ENCODE measurements around the gene LGR6.

LGR6 gene

DNA sequence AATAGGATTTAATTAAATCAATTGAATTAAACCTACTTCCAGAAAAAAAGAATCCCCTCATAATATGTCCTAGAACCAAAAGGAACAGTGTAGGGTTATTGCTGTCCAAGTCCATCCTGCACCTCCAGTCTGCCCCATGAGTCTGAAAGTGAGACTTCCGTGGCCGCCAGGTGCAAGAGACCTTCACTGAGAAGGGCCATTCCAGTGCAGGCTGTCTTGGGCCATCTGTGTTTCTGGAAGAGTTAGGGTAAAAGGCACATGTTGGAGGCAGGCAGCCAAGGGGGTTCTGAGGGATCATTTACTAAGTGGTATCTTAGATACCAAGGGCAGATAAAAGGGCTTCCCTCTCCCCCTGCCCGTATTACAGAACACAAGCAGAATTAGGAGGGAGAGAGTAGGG lies 117.1 kb downstream of the LGR6 start:
- Histone ChIP-seq H3K4me1 (ENCODE audit: control insufficient read depth, insufficient read depth, low read length) (no peaks in the 10 kb centered on the region; the same call in 1 of the 2 replicates), H3K4me3 (ENCODE audit: low read depth, low read length) (no peak overlapping the region), H3K27ac (ENCODE audit: extremely low read depth, low read depth, low read length) (no peak overlapping the region), H3K9me3 (ENCODE audit: control insufficient read depth, insufficient read depth, low read depth, low read length) (no peaks in the 10 kb centered on the region), H3K36me3 (ENCODE audit: control insufficient read depth in 2 of 2, insufficient read depth in 1 of 2, low read length in 2 of 2) (no peaks in the 10 kb centered on the region)
- ChIA-PET POLR2A (no interaction called here), CTCF (interaction anchor here (0.6 kb wide), 1 partner anchor 770 kb away, joined by 3 read pairs; no protein-coding TSS in a partner anchor)
- TF ChIP-seq TCF7L2 (IDR thresholded peaks at IDR 0.05; ENCODE audit: borderline replicate concordance, low read depth, low read length) (no peak), ZNF223 (tag by site-specific recombination; IDR thresholded peaks at IDR 0.05) (no peak), ZNF626 (tag by site-specific recombination; IDR thresholded peaks at IDR 0.05) (no peak)

DNA sequence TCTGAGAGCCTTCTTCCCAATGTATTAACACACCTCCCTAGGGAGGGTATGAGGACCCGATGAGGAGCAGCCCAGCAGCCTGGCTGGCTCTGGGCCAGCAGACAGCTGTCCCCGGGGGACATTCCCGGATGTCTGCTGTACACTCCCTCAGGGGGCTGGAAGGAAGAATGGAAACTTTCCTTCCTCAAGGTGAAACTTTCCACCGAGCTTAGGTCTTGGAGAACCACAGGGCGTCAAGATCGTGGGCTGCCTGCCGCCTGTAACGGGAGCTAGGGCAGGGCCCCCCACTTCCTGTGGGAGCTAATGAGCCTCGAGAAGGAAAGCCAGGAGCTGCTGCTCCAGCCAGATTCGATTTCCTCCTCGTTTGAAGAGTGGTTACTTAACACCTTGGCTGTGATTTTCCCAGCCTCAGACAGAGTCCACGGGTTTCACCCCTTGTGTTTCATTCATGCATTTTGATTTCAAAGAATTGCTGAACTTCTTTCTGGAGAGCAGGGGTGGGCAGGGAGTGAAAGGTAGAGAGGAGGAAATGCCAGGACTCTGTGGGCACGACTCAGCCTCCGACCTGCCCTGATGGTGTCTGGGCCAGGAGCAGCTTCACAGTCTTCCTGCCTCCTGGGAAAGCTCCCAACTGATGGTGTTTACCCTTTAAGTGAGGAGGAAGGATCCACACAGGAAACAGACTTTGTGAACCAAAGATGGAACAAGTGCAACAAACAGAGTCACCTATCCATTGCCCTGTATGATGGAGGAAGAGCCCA lies 118.5 kb downstream of the LGR6 start:
- ChIA-PET CTCF (interaction anchor here (0.6 to 7.0 kb wide), 9 partner anchors 12 to 131 kb away, joined by 3 to 155 read pairs (median 4); partner anchors contain the start of genes LGR6 and UBE2T), POLR2A (interaction anchor here (0.5 kb wide), 1 partner anchor 40 kb away, joined by 8 read pairs; no protein-coding TSS in a partner anchor)
- Histone ChIP-seq H3K4me3 (ENCODE audit: low read depth, low read length) (no peak overlapping the region), H3K9me3 (ENCODE audit: control insufficient read depth, insufficient read depth, low read depth, low read length) (no peaks in the 10 kb centered on the region), H3K27ac (ENCODE audit: extremely low read depth, low read depth, low read length) (no peak overlapping the region; the same call in 1 of the 2 replicates), H3K36me3 (ENCODE audit: control insufficient read depth in 2 of 2, insufficient read depth in 1 of 2, low read length in 2 of 2) (no peaks in the 10 kb centered on the region), H3K4me1 (ENCODE audit: control insufficient read depth, insufficient read depth, low read length) (no peaks in the 10 kb centered on the region; the same call in 1 of the 2 replicates)
- TF ChIP-seq KLF1 (tag by site-specific recombination; IDR thresholded peaks at IDR 0.05) (no peak), IKZF3 (tag by site-specific recombination; IDR thresholded peaks at IDR 0.05) (peak; percentile 46; the same call in 1 of the 2 replicates), ZFP3 (tag by site-specific recombination; IDR thresholded peaks at IDR 0.05; ENCODE audit: low read depth) (no peak), ZNF311 (tag by site-specific recombination; IDR thresholded peaks at IDR 0.05; ENCODE audit: borderline replicate concordance) (no peak), ZNF175 (tag by site-specific recombination; IDR thresholded peaks at IDR 0.05) (no peak), ZNF792 (tag by site-specific recombination; IDR thresholded peaks at IDR 0.05) (no peak), REPIN1 (tag by site-specific recombination; IDR thresholded peaks at IDR 0.05; ENCODE audit: low read depth) (no peak), ZBTB1 (tag by site-specific recombination; IDR thresholded peaks at IDR 0.05) (no peak), ZNF302 (tag by site-specific recombination; IDR thresholded peaks at IDR 0.05; ENCODE audit: low read depth) (no peak), ZNF184 (tag by site-specific recombination; IDR thresholded peaks at IDR 0.05) (no peak), ZNF501 (tag by site-specific recombination; IDR thresholded peaks at IDR 0.05) (no peak), ZNF610 (tag by site-specific recombination; IDR thresholded peaks at IDR 0.05; ENCODE audit: borderline replicate concordance) (no peak), ZNF132 (tag by site-specific recombination; IDR thresholded peaks at IDR 0.05; ENCODE audit: borderline replicate concordance) (no peak), ZNF571 (tag by site-specific recombination; IDR thresholded peaks at IDR 0.05) (no peak), ZNF391 (tag by site-specific recombination; IDR thresholded peaks at IDR 0.05; ENCODE audit: borderline replicate concordance, low read depth) (no peak), ZIC2 (tag by site-specific recombination; IDR thresholded peaks at IDR 0.05) (peak; percentile 35), ZSCAN16 (tag by site-specific recombination; IDR thresholded peaks at IDR 0.05) (no peak), FEZF1 (tag by site-specific recombination; IDR thresholded peaks at IDR 0.05) (no peak), ZXDB (tag by site-specific recombination; IDR thresholded peaks at IDR 0.05) (no peak), ZNF335 (tag by site-specific recombination; conservative IDR thresholded peaks at IDR 0.05) (0 out of 2 replicates have a peak, but pooled peaks have one; percentile 20)
- TF ChIP-seq, protein P1, sequence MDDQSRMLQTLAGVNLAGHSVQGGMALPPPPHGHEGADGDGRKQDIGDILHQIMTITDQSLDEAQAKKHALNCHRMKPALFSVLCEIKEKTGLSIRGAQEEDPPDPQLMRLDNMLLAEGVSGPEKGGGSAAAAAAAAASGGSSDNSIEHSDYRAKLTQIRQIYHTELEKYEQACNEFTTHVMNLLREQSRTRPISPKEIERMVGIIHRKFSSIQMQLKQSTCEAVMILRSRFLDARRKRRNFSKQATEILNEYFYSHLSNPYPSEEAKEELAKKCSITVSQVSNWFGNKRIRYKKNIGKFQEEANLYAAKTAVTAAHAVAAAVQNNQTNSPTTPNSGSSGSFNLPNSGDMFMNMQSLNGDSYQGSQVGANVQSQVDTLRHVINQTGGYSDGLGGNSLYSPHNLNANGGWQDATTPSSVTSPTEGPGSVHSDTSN (CRISPR knock-in tag; IDR thresholded peaks at IDR 0.05), result no peak
- TF ChIP-seq, protein P2, sequence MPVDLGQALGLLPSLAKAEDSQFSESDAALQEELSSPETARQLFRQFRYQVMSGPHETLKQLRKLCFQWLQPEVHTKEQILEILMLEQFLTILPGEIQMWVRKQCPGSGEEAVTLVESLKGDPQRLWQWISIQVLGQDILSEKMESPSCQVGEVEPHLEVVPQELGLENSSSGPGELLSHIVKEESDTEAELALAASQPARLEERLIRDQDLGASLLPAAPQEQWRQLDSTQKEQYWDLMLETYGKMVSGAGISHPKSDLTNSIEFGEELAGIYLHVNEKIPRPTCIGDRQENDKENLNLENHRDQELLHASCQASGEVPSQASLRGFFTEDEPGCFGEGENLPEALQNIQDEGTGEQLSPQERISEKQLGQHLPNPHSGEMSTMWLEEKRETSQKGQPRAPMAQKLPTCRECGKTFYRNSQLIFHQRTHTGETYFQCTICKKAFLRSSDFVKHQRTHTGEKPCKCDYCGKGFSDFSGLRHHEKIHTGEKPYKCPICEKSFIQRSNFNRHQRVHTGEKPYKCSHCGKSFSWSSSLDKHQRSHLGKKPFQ (tag by site-specific recombination; IDR thresholded peaks at IDR 0.05), result no peak
- TF ChIP-seq, protein P3, sequence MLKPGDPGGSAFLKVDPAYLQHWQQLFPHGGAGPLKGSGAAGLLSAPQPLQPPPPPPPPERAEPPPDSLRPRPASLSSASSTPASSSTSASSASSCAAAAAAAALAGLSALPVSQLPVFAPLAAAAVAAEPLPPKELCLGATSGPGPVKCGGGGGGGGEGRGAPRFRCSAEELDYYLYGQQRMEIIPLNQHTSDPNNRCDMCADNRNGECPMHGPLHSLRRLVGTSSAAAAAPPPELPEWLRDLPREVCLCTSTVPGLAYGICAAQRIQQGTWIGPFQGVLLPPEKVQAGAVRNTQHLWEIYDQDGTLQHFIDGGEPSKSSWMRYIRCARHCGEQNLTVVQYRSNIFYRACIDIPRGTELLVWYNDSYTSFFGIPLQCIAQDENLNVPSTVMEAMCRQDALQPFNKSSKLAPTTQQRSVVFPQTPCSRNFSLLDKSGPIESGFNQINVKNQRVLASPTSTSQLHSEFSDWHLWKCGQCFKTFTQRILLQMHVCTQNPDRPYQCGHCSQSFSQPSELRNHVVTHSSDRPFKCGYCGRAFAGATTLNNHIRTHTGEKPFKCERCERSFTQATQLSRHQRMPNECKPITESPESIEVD (tag by site-specific recombination; IDR thresholded peaks at IDR 0.05), result no peak
- TF ChIP-seq, protein P4, sequence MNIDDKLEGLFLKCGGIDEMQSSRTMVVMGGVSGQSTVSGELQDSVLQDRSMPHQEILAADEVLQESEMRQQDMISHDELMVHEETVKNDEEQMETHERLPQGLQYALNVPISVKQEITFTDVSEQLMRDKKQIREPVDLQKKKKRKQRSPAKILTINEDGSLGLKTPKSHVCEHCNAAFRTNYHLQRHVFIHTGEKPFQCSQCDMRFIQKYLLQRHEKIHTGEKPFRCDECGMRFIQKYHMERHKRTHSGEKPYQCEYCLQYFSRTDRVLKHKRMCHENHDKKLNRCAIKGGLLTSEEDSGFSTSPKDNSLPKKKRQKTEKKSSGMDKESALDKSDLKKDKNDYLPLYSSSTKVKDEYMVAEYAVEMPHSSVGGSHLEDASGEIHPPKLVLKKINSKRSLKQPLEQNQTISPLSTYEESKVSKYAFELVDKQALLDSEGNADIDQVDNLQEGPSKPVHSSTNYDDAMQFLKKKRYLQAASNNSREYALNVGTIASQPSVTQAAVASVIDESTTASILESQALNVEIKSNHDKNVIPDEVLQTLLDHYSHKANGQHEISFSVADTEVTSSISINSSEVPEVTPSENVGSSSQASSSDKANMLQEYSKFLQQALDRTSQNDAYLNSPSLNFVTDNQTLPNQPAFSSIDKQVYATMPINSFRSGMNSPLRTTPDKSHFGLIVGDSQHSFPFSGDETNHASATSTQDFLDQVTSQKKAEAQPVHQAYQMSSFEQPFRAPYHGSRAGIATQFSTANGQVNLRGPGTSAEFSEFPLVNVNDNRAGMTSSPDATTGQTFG (tag by site-specific recombination; IDR thresholded peaks at IDR 0.05; ENCODE audit: borderline replicate concordance), result no peak
